Stromal cell of bone marrow (primary cell): ENCODE results near the gene FMO4.
"Not testable (repeated sequence)": the region's sequence is repeated elsewhere in the genome, so short reads cannot be mapped to it uniquely, and the experiment has no call there.

Experiments
- DNase-seq: peaks from one replicate; pipeline ENCODE4 v3.0.0-alpha.2; 2012; ENCODE audit warnings: low read depth

Gene FMO4

GRCh38 chr1:171389171-171389570, 75.2 kb downstream of the FMO4 start:
- no peak for DNase-seq

GRCh38 chr1:171390740-171391139, 76.8 kb downstream of the FMO4 start:
- DNase-seq, result not testable (repeated sequence)
